ENCODE results near the gene FTCD. TPM values are rescaled to one million over a fixed set of nuclear protein-coding genes. Genes with fewer than 3 reads are reported as not detected.
"Not testable (repeated sequence)": the region's sequence is repeated elsewhere in the genome, so short reads cannot be mapped to it uniquely, and the experiment has no call there.

FTCD gene
- total RNA-seq, 1 donor from 2014 or later: not detected

DNA sequence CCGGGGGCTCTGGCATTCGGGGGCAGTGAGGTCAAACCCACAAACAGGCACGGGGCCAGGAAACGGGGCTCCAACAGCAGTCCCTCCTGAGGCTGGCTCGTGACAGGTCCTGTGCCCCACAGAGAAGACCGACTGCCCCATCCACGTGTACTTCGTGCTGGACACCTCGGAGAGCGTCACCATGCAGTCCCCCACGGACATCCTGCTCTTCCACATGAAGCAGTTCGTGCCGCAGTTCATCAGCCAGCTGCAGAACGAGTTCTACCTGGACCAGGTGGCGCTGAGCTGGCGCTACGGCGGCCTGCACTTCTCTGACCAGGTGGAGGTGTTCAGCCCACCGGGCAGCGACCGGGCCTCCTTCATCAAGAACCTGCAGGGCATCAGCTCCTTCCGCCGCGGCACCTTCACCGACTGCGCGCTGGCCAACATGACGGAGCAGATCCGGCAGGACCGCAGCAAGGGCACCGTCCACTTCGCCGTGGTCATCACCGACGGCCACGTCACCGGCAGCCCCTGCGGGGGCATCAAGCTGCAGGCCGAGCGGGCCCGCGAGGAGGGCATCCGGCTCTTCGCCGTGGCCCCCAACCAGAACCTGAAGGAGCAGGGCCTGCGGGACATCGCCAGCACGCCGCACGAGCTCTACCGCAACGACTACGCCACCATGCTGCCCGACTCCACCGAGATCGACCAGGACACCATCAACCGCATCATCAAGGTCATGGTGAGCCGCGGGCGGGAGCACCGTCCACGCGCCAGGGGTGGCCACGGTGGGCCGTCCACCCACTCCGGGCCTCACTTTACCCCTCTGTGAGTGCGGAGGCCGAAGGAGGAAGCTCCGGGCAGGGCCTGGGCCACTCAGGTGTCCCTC, 43.3 kb downstream of the FTCD start:
- DNase-seq (ENCODE audit: low read depth, low spot score): no peak

DNA sequence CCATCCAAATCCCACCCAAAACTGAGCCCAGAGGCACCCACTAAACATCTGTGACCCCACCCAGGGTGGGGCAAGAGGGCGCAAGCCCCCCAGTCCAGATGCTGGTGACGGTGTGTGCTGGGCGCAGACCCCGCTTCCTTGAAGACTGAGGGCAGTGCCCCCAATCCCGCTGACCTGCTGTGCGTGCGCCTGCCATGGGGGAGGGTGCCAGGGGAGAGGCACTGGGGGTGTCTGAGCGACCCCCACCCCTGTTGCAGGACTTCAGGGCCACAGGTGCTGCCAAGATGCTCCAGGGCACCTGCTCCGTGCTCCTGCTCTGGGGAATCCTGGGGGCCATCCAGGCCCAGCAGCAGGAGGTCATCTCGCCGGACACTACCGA, 44.2 kb downstream of the FTCD start:
- no peak for DNase-seq (ENCODE audit: low read depth, low spot score)

DNA sequence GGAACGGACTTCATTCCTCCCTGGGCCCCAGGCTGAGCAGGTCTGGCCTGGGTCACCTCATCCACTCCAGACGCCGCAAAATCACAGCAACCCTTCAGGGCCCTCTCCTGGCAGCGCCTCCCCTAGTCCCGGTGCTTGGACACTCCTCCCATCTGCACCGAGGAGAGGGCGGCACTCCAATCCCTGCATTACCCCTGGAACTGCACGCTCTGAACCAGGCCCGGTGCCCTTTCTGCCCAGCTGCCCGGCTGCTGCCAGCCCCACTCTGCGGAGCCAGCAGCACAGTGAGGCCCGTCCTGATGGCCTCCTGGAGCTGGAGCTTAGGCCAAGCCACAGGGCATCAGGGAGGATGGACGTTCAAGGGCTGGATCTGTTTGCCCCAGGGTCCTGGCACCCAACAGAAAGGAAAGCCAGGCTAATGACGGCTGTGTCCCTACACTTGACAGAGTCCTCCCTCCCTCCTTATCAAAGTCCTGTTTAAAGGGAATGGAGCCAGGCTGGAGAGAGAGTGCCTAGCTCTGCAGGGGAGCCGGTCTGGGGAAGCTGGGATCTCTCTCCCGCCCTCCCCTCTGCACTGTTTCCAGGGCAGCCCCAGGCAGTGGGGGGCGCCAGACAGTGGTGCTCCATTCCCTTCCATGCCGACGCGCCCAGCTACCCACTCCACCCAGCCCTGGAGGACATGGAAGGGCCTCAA, 44.7 kb downstream of the FTCD start:
- no peak for DNase-seq (ENCODE audit: low read depth, low spot score)

DNA sequence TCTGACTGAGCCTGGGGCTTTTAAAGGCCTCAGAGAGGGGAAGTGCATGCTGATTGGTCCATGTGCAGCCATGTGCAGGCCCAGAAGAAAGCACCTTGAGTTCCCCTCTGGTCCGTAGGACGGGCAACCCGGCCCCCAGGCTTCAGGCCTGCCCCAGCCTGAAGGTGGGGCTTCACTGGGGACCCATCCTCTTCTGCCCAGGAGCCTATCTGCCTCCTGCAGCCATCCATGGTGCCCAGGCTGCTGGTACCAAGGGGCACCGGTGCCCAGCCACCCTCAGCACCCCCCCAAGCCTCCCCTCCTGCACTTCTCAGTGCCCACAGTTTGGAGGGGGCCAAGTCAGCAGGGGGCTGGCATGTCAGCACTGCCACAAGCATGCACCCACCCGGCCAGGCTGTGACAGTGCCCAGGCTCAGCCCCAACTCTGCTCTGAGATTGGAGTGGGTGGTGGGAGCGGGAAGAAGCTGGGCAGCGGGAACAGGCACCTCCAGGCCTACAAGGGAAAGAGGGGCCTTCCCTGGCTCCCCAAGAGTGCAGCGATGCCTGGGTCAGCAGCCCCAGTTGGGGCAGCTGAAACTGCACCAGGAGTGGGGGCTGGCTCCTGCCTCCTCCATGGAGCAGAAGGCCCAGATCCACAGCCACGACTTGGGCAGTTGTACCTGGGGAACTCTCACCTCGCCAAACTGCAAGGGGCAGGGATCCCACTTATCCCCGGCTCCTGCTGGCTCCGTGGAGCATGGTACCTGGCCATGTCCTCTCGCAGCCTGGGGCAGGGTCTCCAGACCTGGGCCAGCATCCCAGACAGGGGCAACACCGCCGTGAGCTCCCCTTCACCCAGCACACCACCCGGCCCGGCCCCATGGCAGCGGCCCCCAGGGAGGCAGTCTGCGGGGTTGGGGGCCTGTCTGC, 45.8 kb downstream of the FTCD start:
- DNase-seq (ENCODE audit: low read depth, low spot score): no peak

DNA sequence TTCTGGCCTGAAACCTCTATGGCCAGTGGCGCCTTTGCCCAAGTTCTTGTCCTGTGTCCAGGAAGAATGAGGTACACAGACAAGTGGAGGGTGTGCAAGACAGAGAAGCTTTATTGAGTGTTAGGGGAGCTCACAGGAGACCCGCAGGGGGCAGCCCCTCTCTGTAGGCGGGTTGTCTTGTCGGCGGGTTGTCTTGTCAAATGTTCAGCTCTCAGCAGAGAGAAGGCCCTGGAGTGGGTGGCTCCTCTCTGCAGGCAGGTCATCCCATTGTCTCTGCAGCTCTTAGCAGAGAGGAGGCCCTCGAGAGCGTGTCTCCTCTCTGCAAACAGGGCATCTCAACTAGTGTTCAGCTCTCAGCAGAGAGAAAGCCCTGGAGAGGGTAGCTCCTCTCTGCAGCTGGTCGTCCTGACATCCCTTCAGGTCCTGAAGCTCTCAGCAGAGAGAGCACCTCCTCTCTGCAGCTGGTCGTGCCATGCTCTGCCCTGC, 46.5 kb downstream of the FTCD start:
- no peak for DNase-seq (ENCODE audit: low read depth, low spot score)

DNA sequence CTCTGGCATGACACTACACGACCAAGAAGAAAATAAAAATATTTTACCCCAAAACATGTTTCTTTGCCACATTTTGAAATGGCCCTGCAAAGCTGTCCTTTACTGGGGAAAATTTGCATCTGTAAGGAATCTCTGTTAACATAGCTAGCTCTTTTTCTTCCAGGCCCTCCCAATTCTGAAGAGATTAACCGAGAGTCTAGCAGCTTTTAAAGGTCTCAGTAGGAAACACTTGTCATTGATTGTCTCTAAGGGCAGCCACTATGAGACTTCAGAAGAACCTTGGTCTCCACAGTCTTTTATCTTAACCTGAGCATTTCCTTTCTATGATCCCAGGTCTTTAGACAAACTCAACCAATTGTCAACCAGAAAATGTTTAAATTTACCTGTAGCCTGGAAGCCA, 48.0 kb downstream of the FTCD start:
- DNase-seq (ENCODE audit: low read depth, low spot score): not testable (repeated sequence)

DNA sequence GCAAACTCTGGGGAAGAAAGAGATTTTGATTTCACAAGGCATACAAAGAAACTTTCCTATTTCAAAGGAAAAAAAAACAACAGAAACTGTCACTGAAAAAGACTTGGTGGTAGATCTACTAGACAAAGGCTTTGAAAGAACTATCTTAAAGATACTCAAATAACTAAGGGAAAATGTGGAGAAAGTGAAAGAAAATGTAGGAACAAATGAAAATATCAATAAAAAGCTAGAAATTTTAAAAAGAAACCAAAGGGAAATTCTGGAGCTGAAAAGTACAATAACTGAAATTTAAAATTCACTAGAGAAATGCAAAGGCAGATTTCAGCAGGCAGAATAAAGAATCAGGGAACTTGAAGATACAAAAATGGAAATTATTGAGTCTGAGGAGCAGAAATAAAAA, 51.3 kb downstream of the FTCD start:
- DNase-seq (ENCODE audit: low read depth, low spot score): no peak

DNA sequence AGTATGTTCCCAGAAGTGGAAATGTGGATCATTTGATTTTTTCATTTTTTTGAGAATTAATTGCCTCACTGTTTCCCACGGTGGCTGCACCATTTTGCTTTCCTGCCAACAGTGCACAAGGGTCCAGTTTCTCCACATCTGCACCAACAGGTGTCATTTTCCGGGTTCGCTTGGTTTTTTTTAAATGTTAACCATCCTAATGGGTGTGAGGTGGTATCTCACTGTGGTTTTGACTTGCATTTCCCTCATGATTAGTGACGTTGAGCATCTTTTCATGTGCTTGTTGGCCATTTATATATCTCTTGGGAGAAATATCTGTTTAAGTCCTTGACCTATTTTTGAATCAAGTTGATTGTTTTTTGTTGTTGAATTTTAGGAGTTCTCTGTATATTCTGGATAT, 54.5 kb downstream of the FTCD start:
- no peak for DNase-seq (ENCODE audit: low read depth, low spot score)

DNA sequence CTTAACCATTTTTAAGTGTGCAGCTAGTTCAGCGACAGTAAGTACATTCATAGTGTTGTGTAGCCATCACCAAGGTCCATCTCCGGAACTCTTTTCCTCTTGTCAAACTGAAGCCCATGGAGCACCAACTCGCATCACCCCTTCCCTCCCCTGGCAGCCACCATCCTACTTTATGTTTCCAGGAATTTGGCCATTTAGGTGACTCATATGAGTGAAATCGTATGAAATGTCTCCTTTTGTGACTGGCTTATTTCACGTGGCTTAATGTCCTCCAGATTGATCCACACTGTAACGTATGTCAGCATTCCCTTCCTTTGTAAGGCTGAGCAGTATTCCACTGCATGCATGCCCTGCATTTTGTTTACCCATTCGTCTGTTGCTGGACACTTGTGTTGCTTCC, 55.0 kb downstream of the FTCD start:
- no peak for DNase-seq (ENCODE audit: low read depth, low spot score)

DNA sequence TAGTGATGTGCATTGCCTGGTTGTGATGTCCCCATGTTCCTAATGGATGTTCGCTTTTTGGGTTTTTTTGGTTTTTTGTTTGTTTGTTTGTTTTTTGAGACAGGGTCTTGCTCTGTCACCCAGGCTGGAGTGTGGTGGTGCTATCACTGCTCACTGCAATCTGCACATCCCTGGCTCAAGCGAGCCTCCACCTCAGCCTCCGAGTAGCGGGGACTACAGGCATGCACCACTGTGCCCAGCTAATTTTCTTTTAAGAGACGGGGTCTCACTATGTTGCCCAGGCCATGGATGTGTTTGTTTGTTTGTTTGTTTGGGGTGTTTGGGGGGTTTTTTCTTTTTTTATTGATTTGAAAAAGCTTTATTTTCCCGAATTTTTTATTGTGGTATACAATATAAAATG, 55.4 kb downstream of the FTCD start:
- no peak for DNase-seq (ENCODE audit: low read depth, low spot score)

DNA sequence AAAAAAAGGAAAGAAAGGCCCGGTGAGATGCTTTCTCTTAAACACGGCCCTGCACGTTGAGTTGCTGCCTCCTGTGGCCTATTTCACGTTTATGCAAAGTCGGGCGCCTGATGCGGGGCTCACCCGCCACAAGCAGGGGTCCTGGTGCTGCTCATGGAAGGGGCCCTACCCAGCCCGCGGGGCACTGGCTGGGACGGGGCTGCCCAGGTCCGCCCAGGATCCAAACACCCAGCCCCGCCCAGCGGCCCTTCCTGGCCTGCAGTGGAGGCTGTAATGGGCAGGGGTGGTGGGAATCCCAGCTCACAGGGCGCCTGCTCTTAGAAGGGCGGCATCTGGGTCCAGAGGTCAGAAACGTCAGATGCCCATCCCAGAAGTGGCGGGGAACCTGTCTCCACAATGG, 55.9 kb downstream of the FTCD start:
- no peak for DNase-seq (ENCODE audit: low read depth, low spot score)

DNA sequence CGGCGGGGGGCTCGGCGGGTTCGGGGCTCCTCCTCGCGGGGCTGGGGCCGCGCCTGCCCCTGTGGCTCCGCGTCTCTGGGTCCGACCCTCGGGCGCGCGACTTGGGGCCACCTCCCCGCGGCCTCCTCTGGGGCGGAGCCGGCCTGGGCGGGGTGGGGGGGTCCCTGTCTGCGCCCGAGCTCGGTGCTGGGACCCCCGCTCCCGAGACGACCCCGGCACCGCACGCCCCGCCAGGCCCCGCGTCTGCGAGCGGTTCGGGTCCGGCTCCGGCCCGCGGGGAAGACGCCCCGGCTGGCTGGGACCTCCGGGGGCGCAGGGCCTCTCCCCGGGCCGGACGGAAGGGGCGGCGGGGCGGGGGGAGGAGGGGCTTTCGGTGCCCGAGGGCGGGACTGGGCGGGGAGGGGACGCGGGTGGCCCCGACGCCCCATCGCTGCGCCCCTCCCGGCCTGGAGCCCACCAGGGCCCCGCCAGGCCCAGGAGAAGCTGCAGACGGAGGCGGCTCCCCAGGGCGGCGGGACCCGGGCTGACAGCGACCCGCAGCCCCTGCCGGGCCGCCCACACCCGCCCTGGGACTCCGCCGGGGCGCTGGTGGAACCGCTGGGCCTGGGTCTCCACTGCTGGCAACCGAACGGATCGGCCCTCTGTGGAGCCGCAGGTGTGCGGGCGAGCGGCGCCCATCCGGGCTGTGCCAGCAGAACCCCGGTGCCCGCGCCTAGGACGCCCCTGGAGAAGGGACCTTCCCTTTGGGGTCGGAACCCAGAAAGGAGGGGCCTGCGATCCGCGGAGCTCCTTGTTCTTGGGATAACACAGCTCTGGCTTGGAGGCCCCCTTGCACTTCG, 56.9 kb downstream of the FTCD start:
- DNase-seq (ENCODE audit: low read depth, low spot score): no peak

DNA sequence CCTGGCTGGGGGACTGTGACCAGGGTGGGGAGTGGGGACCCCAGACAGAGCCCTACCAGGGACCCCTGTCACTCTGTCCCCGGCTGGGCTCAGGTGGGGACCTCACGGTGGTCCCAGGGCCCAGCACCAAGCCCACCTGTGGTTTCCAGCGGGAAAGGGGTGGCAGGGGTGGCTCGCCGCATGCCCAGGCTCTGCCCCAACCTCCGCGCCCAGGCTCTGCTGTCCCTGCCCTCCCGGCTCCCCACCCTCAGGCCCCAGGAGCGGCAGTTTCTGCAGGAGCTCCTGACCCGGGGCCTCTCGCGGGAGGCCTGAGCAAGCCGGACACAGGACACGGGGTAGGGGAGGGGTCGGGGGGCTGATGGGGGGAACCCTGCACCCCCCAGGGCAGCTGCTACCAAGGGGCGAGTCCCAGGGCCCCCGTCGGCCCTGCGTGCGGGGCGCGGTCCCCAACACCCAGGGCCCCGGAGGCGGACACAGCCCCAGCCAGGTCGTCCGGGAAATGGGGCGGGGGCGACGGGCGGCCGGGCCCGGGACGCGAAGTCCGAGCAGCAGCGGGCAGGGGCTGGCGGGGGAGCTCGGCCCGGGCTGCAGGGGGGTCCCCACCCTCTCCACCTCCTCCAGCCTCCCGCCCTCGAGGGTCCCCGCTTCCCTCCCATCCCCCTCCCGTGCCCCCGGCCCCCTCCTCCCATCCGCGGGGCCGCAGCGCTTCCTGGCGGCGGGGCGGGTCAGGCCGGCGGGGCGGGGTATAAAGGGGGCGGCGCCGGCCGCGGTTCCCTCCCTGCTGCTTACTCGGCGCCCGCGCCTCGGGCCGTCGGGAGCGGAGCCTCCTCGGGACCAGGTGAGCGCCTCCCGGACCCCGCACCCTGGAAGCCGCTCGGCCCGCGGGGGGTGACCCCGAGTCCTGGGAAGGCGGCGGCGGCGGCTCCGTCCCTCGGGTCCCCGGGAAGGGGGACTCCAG, 57.8 kb downstream of the FTCD start, which contains the start of gene COL6A2:
Gene COL6A2, plus strand, starts transcription at position 777 of the 958 bp plus-strand sequence.
- no peak for DNase-seq (ENCODE audit: low read depth, low spot score)

DNA sequence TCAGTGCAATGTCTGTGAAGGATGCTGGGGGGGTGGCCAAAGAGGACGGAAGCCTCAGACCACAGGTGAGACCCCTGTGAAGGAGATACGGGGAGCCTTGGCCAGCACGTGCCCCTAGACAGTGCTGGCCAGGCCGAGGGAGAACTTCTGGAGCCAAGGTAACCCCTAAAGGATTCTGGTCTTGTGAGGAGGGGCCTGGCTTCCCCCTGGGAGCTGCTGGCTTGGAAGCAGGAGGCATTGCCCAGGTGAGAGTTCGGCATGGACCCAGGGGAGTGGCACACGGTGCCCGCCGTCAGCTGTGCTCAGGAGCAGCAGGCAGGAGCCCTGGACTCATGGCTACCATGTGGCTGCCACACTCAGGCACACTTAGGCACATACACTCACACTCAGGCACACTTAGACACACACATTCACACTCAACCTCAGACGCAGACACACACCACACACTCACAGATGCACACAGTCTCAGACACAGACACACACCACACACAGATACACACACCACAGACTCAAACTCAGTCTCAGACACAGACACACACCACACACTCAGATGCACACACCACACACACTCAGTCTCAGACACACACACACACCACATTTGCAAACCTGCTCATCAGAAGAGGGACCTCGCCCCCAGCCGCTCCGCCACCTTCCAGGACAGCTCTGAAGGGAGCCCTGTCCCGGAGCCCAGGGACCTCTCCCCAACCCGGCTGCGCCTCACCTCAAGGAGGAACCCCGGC, 58.6 kb downstream of the FTCD start:
- no peak for DNase-seq (ENCODE audit: low read depth, low spot score)

DNA sequence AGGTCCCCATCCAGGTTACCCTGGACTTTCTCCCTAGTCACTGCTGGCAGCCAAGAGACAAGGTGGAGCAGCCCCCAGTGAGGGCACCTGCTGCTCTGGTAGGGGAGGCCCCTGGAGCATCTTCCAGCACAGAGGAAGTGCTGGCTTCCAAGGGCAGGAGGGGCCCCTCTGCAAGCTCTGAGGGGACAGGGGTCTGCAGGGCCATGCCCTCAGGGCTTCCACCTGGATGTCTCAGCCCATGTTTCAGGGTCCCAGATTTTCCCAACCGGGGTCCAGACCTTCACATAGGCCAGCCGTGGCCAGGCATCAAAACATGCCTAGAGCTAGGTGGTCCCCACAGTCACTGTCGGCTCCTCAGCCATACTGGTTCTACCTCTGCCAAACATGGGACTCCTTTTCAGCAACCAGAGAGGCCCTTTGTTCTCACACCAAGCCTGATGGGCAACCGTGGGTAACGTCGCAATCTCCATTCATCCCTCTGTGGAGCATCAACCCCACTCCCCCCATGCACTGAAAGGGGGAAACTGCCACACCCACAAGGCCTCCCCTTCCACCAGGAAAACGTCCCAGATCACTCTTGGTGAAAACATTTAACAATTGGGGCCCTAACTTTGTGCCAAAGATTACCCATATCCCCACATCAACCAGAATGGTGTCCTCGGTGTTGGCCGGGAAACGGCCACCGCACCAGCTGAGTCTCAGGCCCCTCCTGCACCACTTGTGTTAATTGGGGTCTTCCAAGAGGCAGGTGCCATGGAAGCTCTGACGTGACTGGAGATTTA, 59.4 kb downstream of the FTCD start:
- DNase-seq (ENCODE audit: low read depth, low spot score): no peak

DNA sequence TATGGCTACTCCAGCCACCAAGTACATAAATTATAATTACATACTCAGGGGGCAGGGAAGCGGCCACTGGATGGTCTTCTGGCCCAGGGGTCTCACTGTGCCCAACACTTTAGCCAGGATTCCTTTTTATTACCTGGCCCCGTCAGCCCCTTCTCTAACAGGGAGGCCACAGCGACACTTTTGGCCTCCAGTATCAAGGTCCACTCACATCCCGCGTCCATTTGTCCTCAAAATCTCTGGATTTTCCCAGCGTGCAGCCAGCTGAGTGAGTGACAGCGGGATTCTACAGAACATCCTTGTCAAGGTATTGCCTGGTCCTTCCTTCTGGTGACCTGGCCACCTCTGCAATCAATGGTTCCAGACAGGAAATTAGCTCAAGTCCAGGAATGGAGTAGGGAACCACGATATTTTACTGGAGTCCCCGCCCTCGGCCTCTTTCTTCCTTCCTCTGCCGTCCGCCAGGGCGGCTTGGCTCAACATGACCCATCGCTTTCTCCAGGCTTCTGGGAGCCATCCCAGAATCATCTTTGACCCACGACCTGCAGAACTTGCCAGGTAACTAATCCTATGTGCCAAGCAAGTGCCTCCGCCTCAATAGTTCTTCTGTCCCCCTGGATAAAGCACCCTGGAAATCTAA, 60.2 kb downstream of the FTCD start:
- DNase-seq (ENCODE audit: low read depth, low spot score): no peak

DNA sequence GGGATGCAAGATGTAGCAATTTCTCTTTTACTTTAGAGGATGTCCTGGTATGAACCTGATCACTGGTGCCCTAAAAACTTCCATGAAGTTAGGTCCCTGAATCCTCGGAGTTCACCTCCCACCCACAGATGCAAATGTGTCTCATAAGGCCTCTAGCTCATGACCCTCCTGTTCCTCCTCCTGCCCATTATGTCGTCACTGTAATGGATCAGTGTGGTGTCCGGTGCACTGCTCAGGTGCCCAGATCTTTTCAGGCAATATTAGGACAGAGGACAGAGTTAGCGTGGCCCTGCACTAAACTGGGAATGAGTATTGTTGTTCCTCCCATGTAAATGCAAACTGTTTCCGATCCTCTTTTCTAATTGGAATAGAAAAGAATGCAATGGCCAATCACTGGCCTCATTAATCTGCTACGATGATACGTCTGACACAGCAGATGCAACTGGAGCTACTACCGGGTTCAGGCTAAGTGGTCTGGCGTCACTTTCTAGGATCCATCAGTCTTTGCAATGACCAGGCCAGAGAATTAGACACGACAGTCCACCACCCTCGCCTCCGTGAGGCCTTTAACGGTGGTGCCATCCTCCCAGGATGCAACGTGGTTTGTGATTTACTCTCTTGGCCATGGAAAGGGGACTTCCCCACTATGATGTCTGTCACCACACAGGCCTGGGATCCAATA, 60.8 kb downstream of the FTCD start:
- no peak for DNase-seq (ENCODE audit: low read depth, low spot score)
